Activated CD4-positive, CD25-positive, alpha-beta regulatory T cell treated with anti-CD3 and anti-CD28 coated beads, Interleukin-2, amount 50 U/mL, for 16 hours (primary cell): ENCODE data around the gene CGB7.
"Not testable (repeated sequence)": the region's sequence is repeated elsewhere in the genome, so short reads cannot be mapped to it uniquely, and the experiment has no call there.

ENCODE experiments used
- DNase-seq: peaks from one replicate; pipeline ENCODE4 v3.0.0-alpha.2; 2020; ENCODE audit warnings: low read depth, low spot score

The CGB7 gene

GRCh38 chr19:49073514-49074378, 16.2 kb upstream of the CGB7 start:
- DNase-seq = no peak

GRCh38 chr19:49071860-49072547, 14.5 kb upstream of the CGB7 start:
- DNase-seq = no peak

- no peak for DNase-seq
These were observed 12.9 kb upstream of the CGB7 start for GRCh38 chr19:49070416-49070815.

GRCh38 chr19:49069026-49069425, 11.5 kb upstream of the CGB7 start:
- DNase-seq = no peak

- no peak for DNase-seq
These were observed 10.0 kb upstream of the CGB7 start for GRCh38 chr19:49067554-49067953.

GRCh38 chr19:49065905-49066512, 8.5 kb upstream of the CGB7 start:
- DNase-seq = no peak

- no peak for DNase-seq
These were observed 7.4 kb upstream of the CGB7 start, which contains the start of gene NTF4 for GRCh38 chr19:49064768-49065611. TSS of gene NTF4 (minus strand) at chr19:49064818. CDS start at chr19:49061997, 2,821 bp downstream.

- DNase-seq = no peak
These were observed 6.6 kb upstream of the CGB7 start for GRCh38 chr19:49064029-49064629.

- no peak for DNase-seq
These were observed 3.9 kb upstream of the CGB7 start for GRCh38 chr19:49061445-49061844.

GRCh38 chr19:49061000-49061399, 3.5 kb upstream of the CGB7 start:
- DNase-seq = no peak

- no peak for DNase-seq
These were observed 1.5 kb upstream of the CGB7 start for GRCh38 chr19:49059053-49059452.

GRCh38 chr19:49058562-49058961, 1.0 kb upstream of the CGB7 start:
- no peak for DNase-seq

- DNase-seq = not testable (repeated sequence)
These were observed 500 bp downstream of the CGB7 start for GRCh38 chr19:49056902-49057596.

GRCh38 chr19:49056101-49056901, 1.2 kb downstream of the CGB7 start:
- DNase-seq = no peak

GRCh38 chr19:49050376-49051033, 7.0 kb downstream of the CGB7 start:
- DNase-seq = not testable (repeated sequence)

- DNase-seq = not testable (repeated sequence)
These were observed 7.7 kb downstream of the CGB7 start for GRCh38 chr19:49049834-49050233.

GRCh38 chr19:49049011-49049410, 8.5 kb downstream of the CGB7 start, which contains the start of gene CGB8:
TSS of gene CGB8 (minus strand) at chr19:49049111. CDS start at chr19:49048739, 372 bp downstream.
- DNase-seq = not testable (repeated sequence)

- DNase-seq = not testable (repeated sequence)
These were observed 14.0 kb downstream of the CGB7 start, which contains the start of gene CGB5 for GRCh38 chr19:49043548-49043947. TSS of gene CGB5 (plus strand) at chr19:49043848. CDS start at chr19:49044210, 362 bp downstream.

GRCh38 chr19:49042666-49043065, 14.9 kb downstream of the CGB7 start:
- not testable (repeated sequence) for DNase-seq
